Glutamatergic neuron (in vitro differentiated cells): ENCODE data around the gene HOXB2. TPM values are rescaled to one million over a fixed set of nuclear protein-coding genes. Genes with fewer than 3 reads are reported as not detected.

ENCODE experiments used
- DNase-seq: peaks from one replicate; pipeline ENCODE4 v3.0.0; 2022
- H3K27ac Mint-ChIP-seq: one replicate; pipeline ENCODE4 v1.8.0; 2020; ENCODE audit warnings: mild to moderate bottlenecking, mixed read lengths, inconsistent platforms; ENCODE audit not compliant: unreplicated experiment
- H3K27me3 Mint-ChIP-seq: one replicate; pipeline ENCODE4 v1.8.0; 2020; ENCODE audit warnings: mild to moderate bottlenecking, moderate library complexity, mixed read lengths, inconsistent platforms; ENCODE audit not compliant: unreplicated experiment
- H3K36me3 Mint-ChIP-seq: one replicate; pipeline ENCODE4 v1.8.0; 2020; ENCODE audit warnings: mild to moderate bottlenecking, mixed read lengths, inconsistent platforms; ENCODE audit not compliant: unreplicated experiment
- H3K4me1 Mint-ChIP-seq: one replicate; pipeline ENCODE4 v1.8.0; 2020; ENCODE audit warnings: mild to moderate bottlenecking, low read depth, mixed read lengths, inconsistent platforms; ENCODE audit not compliant: unreplicated experiment
- H3K4me3 Mint-ChIP-seq: one replicate; pipeline ENCODE4 v1.8.0; 2020; ENCODE audit warnings: mild to moderate bottlenecking, mixed read lengths, inconsistent platforms; ENCODE audit not compliant: unreplicated experiment
- H3K9me3 Mint-ChIP-seq: one replicate; pipeline ENCODE4 v1.8.0; 2020; ENCODE audit warnings: mild to moderate bottlenecking, moderate library complexity, mixed read lengths, inconsistent platforms; ENCODE audit not compliant: unreplicated experiment
- CTCF ChIP-seq: fragments of 200-600 bp; sonication (generic); IDR thresholded peaks from one replicate; pipeline ENCODE4 v1.5.0; 2021; ENCODE audit not compliant: partially characterized antibody, unreplicated experiment
- total RNA-seq: library from RNA; stranded (reverse); fragmentation: NEBNext Ultra II Directional; extraction: Animal tissue kit (Norgen Biotek cat#: 25700); gene quantifications from one replicate; pipeline ENCODE4 v1.2.1, GENCODE V29; 2021; ENCODE audit not compliant: unreplicated experiment

The HOXB2 gene
- total RNA-seq, 1 donor from 2014 or later, result 12.7 TPM

DNA sequence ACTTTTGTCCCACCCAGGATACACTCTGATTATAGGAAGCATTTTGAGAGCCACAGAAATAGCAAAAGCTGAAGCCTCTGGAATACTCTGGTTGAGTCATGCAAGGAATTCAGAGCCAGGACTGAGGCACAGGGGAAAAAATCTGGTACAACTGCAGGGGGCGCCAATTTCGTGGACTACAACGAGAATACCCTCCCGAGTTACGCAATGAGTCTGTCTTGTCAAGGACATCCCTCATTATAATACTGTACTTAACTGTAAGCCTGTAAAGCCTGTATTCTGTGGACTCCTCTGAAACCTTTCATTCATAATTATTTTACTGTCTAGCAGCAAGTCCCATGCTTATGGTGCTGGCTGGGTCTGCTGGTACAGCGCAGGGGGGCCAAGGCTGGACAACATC is 21.9 kb downstream of the HOXB2 start:
- Mint-ChIP-seq H3K4me3 (no peak overlapping the region), H3K27ac (no peak overlapping the region), H3K4me1 (no peaks in the 10 kb centered on the region), H3K27me3 (peaks cover 32% of the 10 kb centered on the region), H3K9me3 (peaks cover 5% of the 10 kb centered on the region), H3K36me3 (peaks cover 8% of the 10 kb centered on the region)
- TF ChIP-seq CTCF, result no peak
- no peak for DNase-seq

DNA sequence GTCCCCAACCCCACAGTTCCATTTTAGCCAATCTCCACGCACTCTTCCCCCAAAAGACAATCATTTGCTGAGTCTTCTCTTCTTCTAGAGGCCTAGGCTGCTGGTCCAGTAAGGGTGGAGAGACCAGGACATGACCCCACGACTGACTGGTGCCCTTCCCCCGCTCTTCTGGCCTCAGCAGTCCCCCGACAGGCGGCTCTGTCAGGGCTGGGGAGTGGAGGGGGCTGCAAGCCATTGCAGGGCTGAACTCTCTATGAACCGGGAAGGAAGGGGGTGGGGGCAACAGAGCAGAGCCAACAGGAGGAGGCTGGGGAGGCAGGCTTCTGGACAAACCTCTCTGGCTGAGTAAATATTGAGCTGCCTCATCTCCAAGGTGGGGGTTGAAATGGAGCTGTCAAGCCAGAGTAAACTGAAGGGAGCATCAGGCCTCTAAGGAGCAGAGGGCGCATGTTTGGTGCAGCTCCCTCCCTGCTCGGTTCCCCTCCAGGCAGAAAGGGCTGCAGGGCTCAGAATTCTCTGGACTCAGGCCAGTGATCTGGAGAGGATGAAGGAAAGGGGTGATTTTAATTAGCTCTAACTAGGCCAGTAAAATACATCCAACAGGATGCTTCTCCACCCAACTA is 22.8 kb downstream of the HOXB2 start:
- Mint-ChIP-seq H3K4me3 (no peak overlapping the region), H3K4me1 (no peaks in the 10 kb centered on the region), H3K9me3 (peaks cover 7% of the 10 kb centered on the region), H3K36me3 (peaks cover 8% of the 10 kb centered on the region), H3K27ac (no peak overlapping the region), H3K27me3 (peaks cover 28% of the 10 kb centered on the region)
- no peak for DNase-seq
- TF ChIP-seq CTCF, result no peak

- Mint-ChIP-seq H3K27me3 (peaks cover 20% of the 10 kb centered on the region), H3K4me3 (no peak overlapping the region), H3K27ac (no peak overlapping the region), H3K9me3 (peaks cover 7% of the 10 kb centered on the region), H3K4me1 (no peaks in the 10 kb centered on the region), H3K36me3 (no peaks in the 10 kb centered on the region)
- no peak for TF ChIP-seq CTCF
- no peak for DNase-seq
These were observed 24.3 kb downstream of the HOXB2 start for GRCh38 chr17:48520631-48521079.

- Mint-ChIP-seq H3K27ac (no peak overlapping the region), H3K27me3 (peaks cover 14% of the 10 kb centered on the region), H3K4me3 (no peak overlapping the region), H3K9me3 (peaks cover 5% of the 10 kb centered on the region), H3K36me3 (no peaks in the 10 kb centered on the region), H3K4me1 (no peaks in the 10 kb centered on the region)
- no peak for DNase-seq
- TF ChIP-seq CTCF, result no peak
These were observed 25.5 kb downstream of the HOXB2 start for GRCh38 chr17:48519427-48519826.

- TF ChIP-seq CTCF, result no peak
- no peak for DNase-seq
- Mint-ChIP-seq H3K36me3 (no peaks in the 10 kb centered on the region), H3K27me3 (peaks cover 14% of the 10 kb centered on the region), H3K4me3 (no peak overlapping the region), H3K27ac (no peak overlapping the region), H3K4me1 (no peaks in the 10 kb centered on the region), H3K9me3 (peaks cover 5% of the 10 kb centered on the region)
These were observed 27.4 kb downstream of the HOXB2 start for GRCh38 chr17:48517478-48517877.
